Stimulated activated naive CD8-positive, alpha-beta T cell treated with anti-CD3 and anti-CD28 coated beads, Interleukin-15, amount 100 ng/mL, for 72 hours (primary cell): ENCODE results near the gene MEX3D.
"Not testable (repeated sequence)": the region's sequence is repeated elsewhere in the genome, so short reads cannot be mapped to it uniquely, and the experiment has no call there.

ENCODE experiments used
- ATAC-seq: fragments of 150-1000 bp; cut with Tn5 transposase; 2 replicates; pipeline ENCODE4 v1.10.0; 2021; ENCODE audit warnings: mild to moderate bottlenecking, moderate library complexity
- DNase-seq, 2 donors: peaks; one replicate each; pipeline ENCODE4 v3.0.0; 2021 to 2022
- H3K27ac Mint-ChIP-seq, 2 donors: one replicate each; pipeline ENCODE4 v1.8.0; 2022; ENCODE audit warnings: mild to moderate bottlenecking in 2 of 2, mixed read lengths in 2 of 2, moderate library complexity in 2 of 2
- H3K27me3 Mint-ChIP-seq: one replicate; pipeline ENCODE4 v1.8.0; 2022; ENCODE audit warnings: mixed read lengths
- H3K4me1 Mint-ChIP-seq: one replicate; pipeline ENCODE4 v1.8.0; 2022; ENCODE audit warnings: mild to moderate bottlenecking, mixed read lengths
- H3K4me3 Mint-ChIP-seq, 2 donors: one replicate each; pipeline ENCODE4 v1.8.0; 2022; ENCODE audit warnings: mild to moderate bottlenecking in 2 of 2, mixed read lengths in 2 of 2, moderate library complexity in 1 of 2
- H3K9me3 Mint-ChIP-seq, 2 donors: one replicate each; pipeline ENCODE4 v1.8.0; 2022; ENCODE audit warnings: mixed read lengths in 2 of 2

MEX3D gene

DNA sequence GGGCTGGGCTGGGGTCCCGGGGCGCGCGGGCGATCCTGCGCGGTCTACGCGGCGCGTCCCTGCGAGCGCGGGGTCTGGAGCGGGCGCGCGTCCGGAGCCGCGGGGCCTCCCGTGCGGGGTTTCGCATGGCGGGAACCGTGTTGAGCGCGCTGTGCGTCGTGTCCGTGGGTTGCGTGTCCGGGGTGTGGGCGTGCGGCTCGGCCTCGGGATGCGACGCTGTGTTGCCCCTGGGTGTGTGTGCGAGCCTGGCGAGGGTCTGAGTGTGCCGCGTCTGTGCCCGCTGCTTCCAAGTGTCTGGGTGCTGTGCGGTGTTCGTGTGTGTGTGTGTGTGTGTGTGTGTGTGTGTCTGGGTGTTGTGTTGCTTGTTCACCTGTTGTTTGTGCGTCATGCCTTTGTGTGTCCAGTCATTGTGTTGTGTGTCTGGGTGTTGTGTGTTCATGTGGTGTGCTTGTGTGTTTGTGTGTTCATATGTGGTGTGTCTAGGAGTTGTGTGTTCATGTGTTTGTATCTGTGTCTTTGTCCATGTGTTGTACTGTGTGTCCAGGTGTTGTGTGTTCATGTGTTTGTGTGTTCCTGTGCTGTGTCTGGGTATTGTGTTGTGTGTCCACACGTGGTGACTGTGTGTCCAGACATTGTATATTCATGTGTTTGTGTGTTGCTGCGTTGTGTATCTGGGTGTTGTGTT, 43.7 kb downstream of the MEX3D start:
- H3K27ac Mint-ChIP-seq: no peak overlapping the region
- no peaks in the 10 kb centered on the region for H3K9me3 Mint-ChIP-seq
- no peak overlapping the region for H3K4me3 Mint-ChIP-seq
- H3K27me3 Mint-ChIP-seq: peaks cover 74% of the 10 kb centered on the region
- H3K4me1 Mint-ChIP-seq: peaks cover 9% of the 10 kb centered on the region
- ATAC-seq: no peak
- DNase-seq: no peak

- no peak for DNase-seq
- no peak for ATAC-seq
- Mint-ChIP-seq H3K4me1 (peaks cover 9% of the 10 kb centered on the region), H3K27me3 (peaks cover 72% of the 10 kb centered on the region), H3K27ac (no peak within 1 kb of the TSS), H3K4me3 (no peak within 1 kb of the TSS), H3K9me3 (no peaks in the 10 kb centered on the region)
Measured at GRCh38 chr19:1523412-1524286, 44.5 kb downstream of the MEX3D start, which contains the start of gene PLK5. Gene PLK5, plus strand, starts transcription at chr19:1524077. Its CDS starts 2,920 bp downstream, at chr19:1526997.

DNA sequence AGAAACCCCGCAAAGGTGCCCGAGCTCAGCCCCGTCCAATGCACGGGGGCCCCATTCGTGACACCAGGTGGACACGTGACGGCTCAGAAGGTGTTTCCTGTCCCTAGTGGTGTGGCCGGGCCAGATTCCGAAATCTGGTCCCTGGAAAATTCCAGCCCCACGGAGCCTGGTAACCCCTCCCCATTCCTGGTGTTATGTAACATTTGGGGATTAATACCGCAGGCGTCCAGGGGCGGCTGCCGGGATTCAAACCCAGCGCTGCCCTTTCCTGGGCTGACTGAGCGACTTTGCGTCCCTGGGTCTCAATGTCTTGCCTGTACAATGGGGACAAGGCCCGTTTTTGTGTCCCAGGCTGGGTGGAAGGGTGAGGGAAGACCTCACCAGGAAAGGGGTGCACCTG, 45.3 kb downstream of the MEX3D start:
- H3K27me3 Mint-ChIP-seq: peaks cover 75% of the 10 kb centered on the region
- ATAC-seq (no peak), DNase-seq (no peak)
- peaks cover 9% of the 10 kb centered on the region for H3K4me1 Mint-ChIP-seq
- H3K9me3 Mint-ChIP-seq: no peaks in the 10 kb centered on the region
- no peak overlapping the region for H3K27ac Mint-ChIP-seq
- H3K4me3 Mint-ChIP-seq: no peak overlapping the region

DNA sequence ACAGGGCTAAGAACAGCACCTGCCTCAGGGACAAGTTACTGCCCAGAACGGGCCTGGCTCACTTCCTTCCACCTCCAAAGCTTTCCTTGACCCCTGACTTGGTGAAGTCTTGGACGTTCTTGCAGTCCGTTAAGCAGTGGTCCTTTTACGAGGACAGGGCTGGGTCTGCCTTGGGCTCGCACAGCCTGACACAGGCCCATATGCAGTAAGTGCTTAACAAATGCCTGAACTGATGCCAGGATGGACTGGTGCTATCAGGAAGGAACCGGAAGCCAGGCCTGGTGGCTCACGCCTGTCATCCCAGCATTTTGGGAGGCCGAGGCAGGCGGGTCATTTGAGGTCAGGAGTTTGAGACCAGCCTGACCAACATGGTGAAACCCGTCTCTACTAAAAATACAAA, 46.1 kb downstream of the MEX3D start:
- DNase-seq: no peak
- H3K9me3 Mint-ChIP-seq: no peaks in the 10 kb centered on the region
- ATAC-seq: no peak
- peaks cover 9% of the 10 kb centered on the region for H3K4me1 Mint-ChIP-seq
- no peak overlapping the region for H3K4me3 Mint-ChIP-seq
- H3K27me3 Mint-ChIP-seq: peaks cover 68% of the 10 kb centered on the region
- H3K27ac Mint-ChIP-seq: no peak overlapping the region

DNA sequence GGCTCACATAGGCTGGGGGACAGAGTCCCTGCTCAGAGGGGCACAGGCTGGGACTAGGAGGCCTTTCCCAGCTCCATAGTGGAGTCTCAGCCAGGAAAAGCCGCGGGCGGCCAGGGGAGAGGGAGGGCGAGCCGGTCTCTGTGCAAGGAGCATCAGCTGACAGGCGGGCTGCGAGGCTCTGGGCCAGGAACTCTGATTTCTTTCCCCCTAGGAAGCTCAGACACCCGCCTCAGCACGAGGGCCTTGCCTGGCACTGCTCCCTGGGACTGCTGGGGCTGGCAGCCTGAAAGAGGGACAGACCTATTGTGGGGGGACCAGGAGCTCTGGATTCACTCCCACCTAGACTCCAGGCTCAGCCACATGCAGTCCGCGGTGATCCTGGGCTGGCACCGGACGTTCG, 46.5 kb downstream of the MEX3D start:
- H3K27ac Mint-ChIP-seq: no peak overlapping the region
- DNase-seq: no peak
- H3K4me3 Mint-ChIP-seq: no peak overlapping the region
- peaks cover 68% of the 10 kb centered on the region for H3K27me3 Mint-ChIP-seq
- no peak for ATAC-seq
- peaks cover 9% of the 10 kb centered on the region for H3K4me1 Mint-ChIP-seq
- no peaks in the 10 kb centered on the region for H3K9me3 Mint-ChIP-seq

- DNase-seq (no peak), ATAC-seq (no peak)
- Mint-ChIP-seq H3K27me3 (peaks cover 66% of the 10 kb centered on the region), H3K4me3 (no peak overlapping the region), H3K4me1 (peaks cover 9% of the 10 kb centered on the region), H3K9me3 (no peaks in the 10 kb centered on the region), H3K27ac (no peak overlapping the region)
Measured at GRCh38 chr19:1520203-1520780, 47.8 kb downstream of the MEX3D start.

- not testable (repeated sequence) for H3K9me3 Mint-ChIP-seq, H3K4me3 Mint-ChIP-seq, H3K4me1 Mint-ChIP-seq, DNase-seq, H3K27ac Mint-ChIP-seq, ATAC-seq
- H3K27me3 Mint-ChIP-seq: peaks cover 66% of the 10 kb centered on the region
Measured at GRCh38 chr19:1519802-1520201, 48.3 kb downstream of the MEX3D start.

GRCh38 chr19:1518471-1518870, 49.7 kb downstream of the MEX3D start:
- Mint-ChIP-seq H3K9me3 (no peaks in the 10 kb centered on the region), H3K4me3 (no peak overlapping the region), H3K4me1 (peaks cover 6% of the 10 kb centered on the region), H3K27me3 (peaks cover 67% of the 10 kb centered on the region), H3K27ac (no peak overlapping the region)
- DNase-seq: no peak
- ATAC-seq: no peak

DNA sequence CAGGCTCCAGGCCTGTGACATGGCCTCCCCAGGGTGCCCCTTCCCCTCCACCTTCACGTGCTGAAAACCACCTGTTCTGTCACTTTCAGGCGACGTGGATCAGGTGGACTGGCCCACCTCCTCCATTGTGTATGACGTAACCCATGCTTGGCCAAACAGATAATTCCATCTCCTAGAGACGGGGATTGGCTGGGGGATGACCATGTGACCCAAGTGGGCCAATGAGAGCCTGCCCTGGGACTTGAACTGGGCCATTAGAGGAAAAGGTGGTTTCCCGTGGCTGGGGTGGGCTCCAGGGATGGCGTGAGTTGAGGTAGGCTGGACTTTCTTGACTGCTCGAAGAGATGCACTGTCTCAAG, 51.8 kb downstream of the MEX3D start:
- Mint-ChIP-seq H3K27me3 (peaks cover 53% of the 10 kb centered on the region), H3K4me3 (no peak overlapping the region), H3K9me3 (no peaks in the 10 kb centered on the region), H3K4me1 (peaks cover 16% of the 10 kb centered on the region), H3K27ac (no peak overlapping the region)
- DNase-seq (no peak), ATAC-seq (no peak)

DNA sequence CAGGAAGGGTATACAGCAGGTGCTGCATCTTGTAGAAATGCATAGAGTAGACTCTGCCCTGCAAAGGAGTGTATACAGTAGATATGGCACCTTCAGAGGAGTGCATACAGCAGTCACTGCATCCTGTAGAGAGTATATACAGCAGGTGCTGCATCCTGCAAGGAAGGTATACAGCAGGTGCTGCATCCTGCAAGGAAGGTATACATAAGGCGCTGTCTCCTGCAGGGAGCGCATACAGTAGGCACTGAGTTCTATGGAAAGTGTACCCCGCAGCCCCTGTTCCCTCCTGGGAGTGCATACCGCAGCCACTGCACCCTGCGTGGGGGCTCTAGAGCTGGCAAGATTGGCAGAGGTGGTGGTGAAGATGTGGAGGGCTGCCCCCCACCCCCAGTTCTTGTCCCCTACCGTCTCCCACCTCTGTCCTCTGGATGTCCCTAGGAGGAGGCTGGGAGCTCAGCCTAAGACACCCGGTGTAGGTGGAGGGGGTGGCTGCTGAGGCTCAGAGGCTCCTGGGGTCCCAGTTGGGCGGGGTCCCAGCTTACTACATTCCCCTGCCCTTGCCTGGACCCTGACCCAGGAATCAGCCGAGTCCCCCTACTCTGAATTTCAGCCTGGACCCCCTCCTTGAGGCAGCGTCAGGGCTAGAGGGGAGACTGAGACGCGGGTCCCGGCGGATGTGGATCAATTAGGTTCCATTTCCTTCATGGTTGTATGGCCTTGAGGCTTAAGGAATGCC, 53.0 kb downstream of the MEX3D start:
- no peak overlapping the region for H3K27ac Mint-ChIP-seq
- no peak for DNase-seq
- H3K9me3 Mint-ChIP-seq: no peaks in the 10 kb centered on the region
- H3K27me3 Mint-ChIP-seq: peaks cover 60% of the 10 kb centered on the region
- ATAC-seq: no peak
- H3K4me1 Mint-ChIP-seq: peaks cover 22% of the 10 kb centered on the region
- H3K4me3 Mint-ChIP-seq: no peak overlapping the region

DNA sequence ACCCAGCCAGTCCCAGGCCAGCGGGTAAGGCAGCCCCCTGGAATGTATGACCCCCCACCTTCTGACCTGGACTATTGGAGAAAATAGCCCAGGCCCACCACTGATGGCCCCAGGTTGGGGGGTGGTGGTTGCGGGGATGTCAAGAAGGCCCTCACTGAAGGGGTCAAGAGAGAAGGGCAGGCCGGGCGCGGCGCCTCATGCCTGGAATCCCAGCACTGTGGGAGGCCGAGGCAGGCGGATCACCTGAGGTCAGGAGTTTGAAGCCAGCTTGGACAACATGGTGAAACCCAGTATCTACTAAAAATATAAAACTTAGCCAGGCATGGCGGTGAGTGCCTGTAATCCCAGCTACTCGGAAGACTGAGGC, 53.8 kb downstream of the MEX3D start:
- no peak for DNase-seq
- Mint-ChIP-seq H3K27ac (no peak overlapping the region), H3K4me3 (no peak overlapping the region), H3K27me3 (peaks cover 68% of the 10 kb centered on the region), H3K9me3 (no peaks in the 10 kb centered on the region), H3K4me1 (peaks cover 28% of the 10 kb centered on the region)
- no peak for ATAC-seq

DNA sequence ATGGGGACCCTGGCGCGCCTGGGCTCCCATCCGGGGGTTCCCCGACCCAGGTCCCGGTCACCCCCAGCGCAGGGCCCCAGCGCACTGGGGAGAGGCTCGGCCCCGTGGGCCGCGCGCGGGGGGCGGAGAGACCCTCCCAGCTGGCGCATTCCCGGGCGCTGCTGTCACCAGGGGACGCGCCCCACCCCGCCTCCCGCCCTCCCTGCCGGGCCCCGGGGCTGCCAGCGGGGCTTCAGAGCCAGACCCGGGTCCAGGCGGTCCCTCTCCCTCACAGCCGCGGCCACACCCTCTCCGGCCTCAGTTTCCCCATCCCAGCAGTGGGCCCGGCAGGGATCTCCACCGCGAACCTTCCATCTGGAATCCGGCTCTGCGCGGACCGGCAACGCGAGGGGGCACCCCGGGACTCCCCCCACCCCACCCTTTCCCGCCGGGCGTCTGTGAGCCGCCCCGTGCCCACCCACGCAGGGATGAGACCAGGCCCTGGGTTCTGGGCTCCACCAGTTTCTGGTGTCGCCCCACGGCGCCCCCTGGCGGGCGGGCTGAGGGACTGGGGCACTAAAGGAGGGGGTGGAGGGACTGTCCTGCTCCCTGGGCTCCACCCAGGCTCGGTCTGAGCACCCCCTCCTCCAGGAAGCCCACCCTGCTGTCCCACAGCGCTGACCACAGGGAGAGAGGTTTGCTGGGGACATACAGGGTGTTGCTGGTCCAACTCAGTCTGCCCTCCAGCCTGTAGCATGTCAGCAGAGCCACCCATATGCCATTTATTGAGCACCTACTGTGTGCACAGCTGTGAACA, 54.4 kb downstream of the MEX3D start:
- Mint-ChIP-seq H3K9me3 (no peaks in the 10 kb centered on the region), H3K4me3 (peak overlapping the region; percentile 55 to 61), H3K27ac (no peak overlapping the region), H3K27me3 (peaks cover 66% of the 10 kb centered on the region), H3K4me1 (peaks cover 30% of the 10 kb centered on the region)
- peak; percentile 63 for ATAC-seq
- peak; percentile 76 to 82 for DNase-seq

DNA sequence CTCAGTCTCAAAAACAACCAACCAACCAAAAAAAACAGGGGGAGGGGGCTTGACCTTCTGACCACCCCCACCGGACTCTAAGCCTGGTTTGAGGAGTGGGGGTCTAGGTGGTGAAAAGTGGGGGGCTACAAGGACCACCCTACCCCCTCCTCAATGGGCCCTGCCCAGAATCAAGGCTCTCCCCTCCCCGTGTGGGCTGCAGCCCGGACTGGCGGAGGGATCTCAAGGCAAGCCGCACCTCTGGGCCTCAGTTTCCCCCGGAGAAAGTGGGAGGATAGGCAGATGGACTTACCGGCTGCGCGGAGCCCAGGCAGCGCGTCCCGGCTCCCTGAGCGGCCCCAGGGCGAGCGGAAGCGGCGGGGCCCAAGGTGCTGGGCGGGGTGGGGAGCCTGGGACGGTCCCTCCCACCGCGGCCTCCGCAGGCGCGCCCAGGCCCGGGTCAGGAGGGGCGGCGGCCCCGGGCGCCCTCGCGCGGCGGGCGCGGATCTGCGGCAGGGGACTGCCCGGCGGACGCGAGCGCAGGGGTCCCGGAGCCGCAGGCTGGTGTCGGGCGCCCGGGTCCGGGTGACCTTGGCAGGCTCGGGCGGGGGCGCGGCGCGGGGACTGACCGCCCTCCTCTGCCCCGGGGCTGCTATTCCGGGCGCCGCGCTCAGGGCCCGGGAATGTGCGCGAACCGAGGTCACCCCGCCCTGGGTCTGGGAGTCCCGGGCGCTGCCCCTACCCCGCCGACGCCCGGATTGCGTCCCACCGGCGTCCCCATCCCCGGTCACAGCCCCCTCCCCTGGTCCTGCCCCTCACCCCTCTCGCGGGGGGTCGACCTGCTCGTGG, 55.2 kb downstream of the MEX3D start, which contains the start of gene ADAMTSL5:
ADAMTSL5 (minus strand) TSS at position 349 of the 828 bp plus-strand sequence. CDS start 2,076 bp downstream, outside the sequence.
- H3K9me3 Mint-ChIP-seq: no peaks in the 10 kb centered on the region
- H3K4me3 Mint-ChIP-seq: peak within 1 kb of the TSS; percentile 79 to 84
- H3K27ac Mint-ChIP-seq: no peak within 1 kb of the TSS
- peak; percentile 90 for ATAC-seq
- peaks cover 61% of the 10 kb centered on the region for H3K27me3 Mint-ChIP-seq
- peaks cover 38% of the 10 kb centered on the region for H3K4me1 Mint-ChIP-seq
- DNase-seq: peak; percentile 78 to 81
